Thoracic aorta (tissue), 2 donors: Measurements from ENCODE around the gene PKD2L1. TPM values are rescaled to one million over a fixed set of nuclear protein-coding genes. Genes with fewer than 3 reads are reported as not detected.

ENCODE experiments used
- ATAC-seq: fragments of 150-250 bp; one replicate; pipeline ENCODE4 v1.8.0; 2017; ENCODE audit warnings: low read depth; ENCODE audit not compliant: insufficient number of reproducible peaks, low FRiP score
- DNase-seq: peaks from one replicate; pipeline ENCODE4 v3.0.0-alpha.2; 2020; ENCODE audit warnings: low spot score
- H3K27ac ChIP-seq, 2 donors: fragments of 200-600 bp; sonication (generic); 1 replicate in 1 of 2; 2 replicates in 1 of 2; pipeline ENCODE4 v1.5.1; 2016; ENCODE audit warnings: mild to moderate bottlenecking in 2 of 2, moderate library complexity in 2 of 2
- H3K27me3 ChIP-seq: fragments of 200-600 bp; sonication (generic); replicated peaks from 2 replicates; pipeline ENCODE4 v1.6.0; 2016; ENCODE audit warnings: mild to moderate bottlenecking; ENCODE audit not compliant: insufficient read depth
- H3K36me3 ChIP-seq: fragments of 200-600 bp; sonication (generic); one replicate; pipeline ENCODE4 v1.5.1; 2016
- H3K4me1 ChIP-seq, 2 donors: fragments of 200-600 bp; sonication (generic); 1 replicate in 1 of 2; 2 replicates in 1 of 2; pipeline versions ENCODE4 v1.5.1 to v1.6.0; 2016; ENCODE audit warnings: low read depth in 2 of 2, mild to moderate bottlenecking in 1 of 2; ENCODE audit not compliant: control insufficient read depth in 1 of 2
- H3K4me3 ChIP-seq: fragments of 200-600 bp; sonication (generic); 2 replicates; pipeline ENCODE4 v1.5.1; 2016; ENCODE audit warnings: mild to moderate bottlenecking
- H3K9me3 ChIP-seq: fragments of 200-600 bp; sonication (generic); 2 replicates; pipeline ENCODE4 v1.5.1; 2016
- total RNA-seq, 2 donors: library from RNA; depleted of rRNA; stranded (reverse); fragments of >200 nt; gene quantifications; one replicate each; pipeline versions ENCODE4 v1.1.0 to v1.2.3, GENCODE V29; 2016
- TF ChIP-seq, protein P1 (sequence below): fragments of 200-600 bp; sonication (generic); IDR thresholded peaks from one replicate; pipeline ENCODE4 v1.5.1; 2019; ENCODE audit warnings: antibody characterized with exemption

Gene PKD2L1
- total RNA-seq, 2 donors from 2014 or later: 0.56 TPM; not detected in 1

DNA sequence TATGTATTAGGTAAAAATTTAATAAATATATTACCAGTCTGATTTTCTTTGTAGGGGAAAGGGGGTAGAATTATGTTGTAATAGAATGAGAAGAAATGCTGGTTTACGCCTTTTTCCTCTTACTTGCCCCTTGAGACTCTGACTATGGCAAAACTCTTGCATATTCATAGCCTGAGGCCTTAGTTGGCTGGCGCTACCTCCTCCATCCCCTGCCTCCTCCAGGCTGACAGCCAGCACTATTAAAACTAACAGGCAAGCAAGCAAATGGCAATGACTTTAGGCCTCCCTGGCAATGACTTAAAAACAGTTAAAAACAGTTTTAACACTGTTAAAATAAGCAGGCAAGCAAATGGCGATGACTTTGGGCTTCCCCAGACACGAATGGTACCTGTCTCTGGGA lies 14.4 kb downstream of the PKD2L1 start:
- Histone ChIP-seq H3K36me3 (no peaks in the 10 kb centered on the region), H3K4me3 (no peak overlapping the region), H3K27me3 (no peaks in the 10 kb centered on the region), H3K9me3 (no peaks in the 10 kb centered on the region), H3K4me1 (no peaks in the 10 kb centered on the region), H3K27ac (no peak overlapping the region)
- ATAC-seq: no peak
- no peak for DNase-seq
- TF ChIP-seq, protein P1, sequence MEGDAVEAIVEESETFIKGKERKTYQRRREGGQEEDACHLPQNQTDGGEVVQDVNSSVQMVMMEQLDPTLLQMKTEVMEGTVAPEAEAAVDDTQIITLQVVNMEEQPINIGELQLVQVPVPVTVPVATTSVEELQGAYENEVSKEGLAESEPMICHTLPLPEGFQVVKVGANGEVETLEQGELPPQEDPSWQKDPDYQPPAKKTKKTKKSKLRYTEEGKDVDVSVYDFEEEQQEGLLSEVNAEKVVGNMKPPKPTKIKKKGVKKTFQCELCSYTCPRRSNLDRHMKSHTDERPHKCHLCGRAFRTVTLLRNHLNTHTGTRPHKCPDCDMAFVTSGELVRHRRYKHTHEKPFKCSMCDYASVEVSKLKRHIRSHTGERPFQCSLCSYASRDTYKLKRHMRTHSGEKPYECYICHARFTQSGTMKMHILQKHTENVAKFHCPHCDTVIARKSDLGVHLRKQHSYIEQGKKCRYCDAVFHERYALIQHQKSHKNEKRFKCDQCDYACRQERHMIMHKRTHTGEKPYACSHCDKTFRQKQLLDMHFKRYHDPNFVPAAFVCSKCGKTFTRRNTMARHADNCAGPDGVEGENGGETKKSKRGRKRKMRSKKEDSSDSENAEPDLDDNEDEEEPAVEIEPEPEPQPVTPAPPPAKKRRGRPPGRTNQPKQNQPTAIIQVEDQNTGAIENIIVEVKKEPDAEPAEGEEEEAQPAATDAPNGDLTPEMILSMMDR: no peak

DNA sequence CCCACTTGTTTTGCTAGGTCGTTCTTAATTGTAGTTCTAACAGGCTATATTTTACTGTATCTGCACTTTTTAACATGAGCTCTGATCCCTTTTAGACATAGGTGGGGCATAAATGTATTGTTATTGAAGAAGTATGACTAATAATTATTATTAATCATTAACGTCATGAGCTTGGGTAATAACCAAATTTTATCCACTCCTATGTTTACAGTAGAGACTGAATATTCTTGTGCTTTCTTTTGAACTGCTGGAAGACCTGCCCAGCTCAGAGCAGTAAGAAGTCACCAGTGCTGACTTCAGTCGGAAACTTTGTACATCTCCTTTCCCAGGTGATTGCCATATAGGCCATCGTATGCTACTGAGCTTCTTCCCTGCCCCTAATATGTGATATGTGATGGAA lies 18.7 kb downstream of the PKD2L1 start:
- TF ChIP-seq, protein P1: no peak
- no peak for ATAC-seq

DNA sequence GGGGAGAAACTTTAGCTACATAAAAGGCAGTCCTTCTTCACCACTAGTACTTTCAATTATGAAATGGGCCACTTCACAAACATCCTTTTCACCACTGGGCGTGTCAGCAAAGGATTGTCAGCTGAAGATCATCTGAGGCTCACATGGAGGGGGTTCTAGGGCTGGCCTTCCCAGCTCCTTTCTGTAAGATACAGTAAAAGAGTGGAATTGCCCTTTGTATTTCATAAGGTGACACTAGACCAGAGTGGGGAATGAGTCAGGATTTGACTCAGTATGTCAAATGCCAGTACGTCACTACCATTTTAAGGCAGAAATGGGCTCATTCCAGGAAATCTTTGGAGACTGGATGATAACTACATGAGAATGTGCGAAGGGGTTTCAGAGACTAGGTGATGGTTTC lies 22.3 kb downstream of the PKD2L1 start:
- Histone ChIP-seq H3K27me3 (no peaks in the 10 kb centered on the region), H3K36me3 (no peaks in the 10 kb centered on the region), H3K9me3 (no peaks in the 10 kb centered on the region), H3K4me1 (no peaks in the 10 kb centered on the region), H3K27ac (no peak overlapping the region), H3K4me3 (no peak overlapping the region)
- ATAC-seq (no peak), DNase-seq (no peak)
- TF ChIP-seq, protein P1: no peak

More for the DNA sequence above, 18.7 kb downstream of the PKD2L1 start:
- Histone ChIP-seq H3K27me3 (no peaks in the 10 kb centered on the region), H3K4me1 (no peaks in the 10 kb centered on the region), H3K27ac (no peak overlapping the region), H3K4me3 (no peak overlapping the region), H3K9me3 (no peaks in the 10 kb centered on the region), H3K36me3 (no peaks in the 10 kb centered on the region)
- no peak for DNase-seq

DNA sequence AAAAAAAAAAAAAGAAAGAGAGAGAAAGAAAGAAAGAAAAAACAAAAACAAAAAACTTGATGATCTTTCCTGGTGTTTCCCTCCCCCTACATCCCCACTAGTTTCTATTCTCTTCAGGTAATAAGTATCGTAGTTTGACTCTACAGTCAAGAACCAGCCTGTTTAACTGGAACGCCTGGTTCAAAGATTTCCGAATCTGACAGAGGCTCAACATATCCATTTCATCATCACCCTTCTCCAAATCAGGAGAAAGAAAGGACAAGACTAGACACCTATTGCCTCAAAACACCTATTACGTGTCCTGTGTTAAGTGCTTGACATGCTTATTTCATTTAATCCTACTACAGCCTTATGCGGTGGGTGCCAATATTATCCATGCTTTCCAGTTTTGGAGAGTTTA lies 23.2 kb downstream of the PKD2L1 start:
- TF ChIP-seq, protein P1: no peak
- Histone ChIP-seq H3K9me3 (no peaks in the 10 kb centered on the region), H3K36me3 (no peaks in the 10 kb centered on the region), H3K27ac (no peak overlapping the region), H3K27me3 (no peaks in the 10 kb centered on the region), H3K4me1 (no peaks in the 10 kb centered on the region), H3K4me3 (no peak overlapping the region)
- DNase-seq (no peak), ATAC-seq (no peak)

DNA sequence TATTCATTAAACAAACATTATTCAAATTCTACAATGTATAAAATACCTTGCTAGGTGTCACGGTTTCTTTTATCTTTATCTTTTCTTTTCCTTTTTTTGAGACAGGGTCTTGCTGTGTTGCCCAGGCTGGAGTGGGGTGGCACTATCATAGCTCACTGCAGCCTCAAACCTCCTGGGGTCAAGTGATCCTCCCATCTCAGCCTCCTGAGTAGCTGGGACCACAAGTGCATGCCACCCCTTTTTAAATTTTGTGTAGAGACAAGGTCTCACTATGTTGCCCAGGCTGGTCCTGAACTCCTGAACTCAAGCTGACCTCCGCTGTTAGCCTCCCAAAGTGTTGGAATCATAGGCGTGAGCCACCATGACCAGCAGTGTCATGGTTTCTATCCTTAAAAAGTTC lies 25.6 kb downstream of the PKD2L1 start:
- Histone ChIP-seq H3K27me3 (no peaks in the 10 kb centered on the region), H3K4me1 (no peaks in the 10 kb centered on the region), H3K9me3 (no peaks in the 10 kb centered on the region), H3K36me3 (no peaks in the 10 kb centered on the region), H3K4me3 (no peak overlapping the region), H3K27ac (no peak overlapping the region)
- DNase-seq (no peak), ATAC-seq (no peak)
- TF ChIP-seq, protein P1: no peak
